Measurements from ENCODE around the gene UCK2.

The UCK2 gene

GRCh38 chr1:165826565-165827267 is 698 bp upstream of the UCK2 start:
- peak overlapping the region; percentile 92 for H3K4me3 ChIP-seq (ENCODE audit: low read depth, low read length)
- DNase-seq (ENCODE audit: low read depth): no peak
- TF ChIP-seq CTCF (IDR thresholded peaks at IDR 0.05; ENCODE audit: low read depth, low read length, missing control alignments): no peak

GRCh38 chr1:165828103-165828668 is 772 bp downstream of the UCK2 start:
- peak; percentile 33 for TF ChIP-seq CTCF (IDR thresholded peaks at IDR 0.05; ENCODE audit: low read depth, low read length, missing control alignments)
- H3K4me3 ChIP-seq (ENCODE audit: low read depth, low read length): peak overlapping the region; percentile 92
- DNase-seq (ENCODE audit: low read depth): no peak

GRCh38 chr1:165828669-165829329 is 1.4 kb downstream of the UCK2 start:
- DNase-seq (ENCODE audit: low read depth): no peak
- no peak for TF ChIP-seq CTCF (IDR thresholded peaks at IDR 0.05; ENCODE audit: low read depth, low read length, missing control alignments)
- H3K4me3 ChIP-seq (ENCODE audit: low read depth, low read length): peak overlapping the region; percentile 92

GRCh38 chr1:165829888-165830287 is 2.5 kb downstream of the UCK2 start:
- TF ChIP-seq CTCF (IDR thresholded peaks at IDR 0.05; ENCODE audit: low read depth, low read length, missing control alignments): no peak
- DNase-seq (ENCODE audit: low read depth): no peak
- H3K4me3 ChIP-seq (ENCODE audit: low read depth, low read length): peak overlapping the region; percentile 92; the same call in 1 of the 2 replicates

- no peak overlapping the region for H3K4me3 ChIP-seq (ENCODE audit: low read depth, low read length)
- TF ChIP-seq CTCF (IDR thresholded peaks at IDR 0.05; ENCODE audit: low read depth, low read length, missing control alignments): no peak
- DNase-seq (ENCODE audit: low read depth): no peak
Measured at GRCh38 chr1:165831146-165831545, 3.7 kb downstream of the UCK2 start.

GRCh38 chr1:165832902-165833301 is 5.5 kb downstream of the UCK2 start:
- H3K4me3 ChIP-seq (ENCODE audit: low read depth, low read length): no peak overlapping the region
- TF ChIP-seq CTCF (IDR thresholded peaks at IDR 0.05; ENCODE audit: low read depth, low read length, missing control alignments): no peak
- DNase-seq (ENCODE audit: low read depth): no peak
